Esophagus muscularis mucosa (tissue), 4 donors: Measurements from ENCODE around the gene MAPKAP1.

Experiments used
- CTCF ChIP-seq, 3 experiments: fragments of 200-600 bp in 2 of 3; fragments of 450-650 bp in 1 of 3; sonication (generic) in 2 of 3; IDR thresholded peaks; one replicate each; pipeline ENCODE4 v1.5.1; 2017 to 2019; ENCODE audit warnings: antibody characterized with exemption in 3 of 3, mild to moderate bottlenecking in 2 of 3, moderate library complexity in 1 of 3
- EP300 ChIP-seq: sonication (generic); formaldehyde crosslinking; IDR thresholded peaks from one replicate; pipeline ENCODE4 v1.6.1; 2017; ENCODE audit warnings: antibody characterized with exemption
- POLR2A ChIP-seq: fragments of 450-650 bp; IDR thresholded peaks from one replicate; pipeline ENCODE4 v1.6.1; 2017; ENCODE audit warnings: antibody characterized with exemption, moderate library complexity, mild to moderate bottlenecking, low read depth
- POLR2AphosphoS5 ChIP-seq, 2 donors: sonication (generic); formaldehyde crosslinking; IDR thresholded peaks; one replicate each; pipeline ENCODE4 v1.6.1; 2017; ENCODE audit warnings: antibody characterized with exemption in 2 of 2

GRCh38 chr9:125433461-125434011, 273.5 kb downstream of the MAPKAP1 start:
- TF ChIP-seq CTCF (IDR thresholded peaks at IDR 0.05) (no peak), POLR2AphosphoS5 (IDR thresholded peaks at IDR 0.05) (no peak), POLR2A (no peak), EP300 (no peak)
